GM12872 (cell line): ENCODE measurements around the gene KCNG1.

Experiments
- CTCF ChIP-seq: IDR thresholded peaks from 3 replicates; pipeline ENCODE4 v1.5.1; 2011; ENCODE audit warnings: low read depth, mild to moderate bottlenecking, low read length, moderate library complexity; ENCODE audit not compliant: insufficient read depth

The KCNG1 gene

GRCh38 chr20:51022803-51023616 is at the start of gene KCNG1:
TSS of gene KCNG1 (minus strand) at chr20:51023107. CDS start at chr20:51010338, 12,769 bp downstream.
- TF ChIP-seq CTCF = no peak

GRCh38 chr20:51070621-51071020 is 47.7 kb upstream of the KCNG1 start:
- no peak for TF ChIP-seq CTCF

GRCh38 chr20:51067792-51068191 is 44.9 kb upstream of the KCNG1 start:
- no peak for TF ChIP-seq CTCF

GRCh38 chr20:51065615-51066014 is 42.7 kb upstream of the KCNG1 start:
- TF ChIP-seq CTCF = no peak

- TF ChIP-seq CTCF = no peak
These were observed 41.2 kb upstream of the KCNG1 start for GRCh38 chr20:51064137-51064536.

- no peak for TF ChIP-seq CTCF
These were observed 39.2 kb upstream of the KCNG1 start for GRCh38 chr20:51062065-51062464.

- no peak for TF ChIP-seq CTCF
These were observed 38.6 kb upstream of the KCNG1 start for GRCh38 chr20:51061418-51062045.
